Measurements from ENCODE around the gene E2F2.
A peak's percentile ranks its signal among the peaks of the same experiment; 100 is the strongest.

The E2F2 gene

DNA sequence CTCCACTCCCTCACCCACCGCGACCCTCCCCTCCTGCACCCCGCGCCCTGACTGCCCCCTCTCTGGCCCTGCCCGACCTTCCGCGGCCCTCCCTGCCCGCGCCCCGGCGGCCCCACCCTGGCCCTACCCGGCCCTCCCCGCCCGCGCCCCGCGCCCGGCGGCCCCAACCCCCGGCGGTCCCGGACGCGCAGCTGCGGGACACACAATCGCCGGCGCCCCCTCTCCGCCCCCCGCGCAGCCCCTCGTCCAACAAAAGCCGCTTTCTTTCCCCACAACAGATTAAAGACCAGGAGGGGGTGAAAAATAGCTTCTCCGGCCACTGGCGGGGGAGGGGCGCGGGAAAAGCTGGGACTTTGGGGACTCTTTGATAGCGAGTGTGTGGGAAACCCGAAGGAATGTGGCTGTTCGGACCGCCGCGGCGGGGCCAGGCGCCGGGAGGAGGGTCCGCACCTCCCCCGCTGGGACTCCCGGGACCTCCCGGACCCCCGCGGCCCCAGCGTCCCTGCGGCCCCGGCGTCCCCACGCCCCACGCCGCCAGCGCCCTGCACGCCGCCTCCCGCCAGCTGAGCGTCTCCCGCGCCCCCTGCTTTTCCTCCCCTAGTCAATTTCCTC, 37.1 kb upstream of the E2F2 start:
- Histone ChIP-seq H3K27ac (ENCODE audit: insufficient read depth in 1 of 2, low read depth in 1 of 2, low read length in 2 of 2, poor library complexity in 1 of 2, severe bottlenecking in 2 of 2) (peak overlapping the region in 1 of 2 experiments; percentile 54), H3K4me1 (ENCODE audit: control extremely low read depth in 1 of 4, control insufficient read depth in 4 of 4, insufficient read depth in 4 of 4, low read length in 3 of 4) (peaks cover 0 to 18% (median 11%) of the 10 kb centered on the region in 4 experiments), H3K27me3 (replicated peaks in 2 of 5; ENCODE audit: control insufficient read depth in 4 of 5, insufficient read depth in 5 of 5, low read length in 4 of 5) (peaks cover 0 to 77% (median 33%) of the 10 kb centered on the region in 5 experiments), H3K9me3 (ENCODE audit: control extremely low read depth in 1 of 5, control insufficient read depth in 4 of 5, insufficient read depth in 2 of 5, low read depth in 1 of 5, low read length in 4 of 5) (no peaks in the 10 kb centered on the region), H3K36me3 (ENCODE audit: control insufficient read depth in 4 of 4, insufficient read depth in 4 of 4, low read length in 3 of 4) (no peaks in the 10 kb centered on the region), H3K4me3 (ENCODE audit: control insufficient read depth in 1 of 7, extremely low read depth in 1 of 7, insufficient read depth in 4 of 7, low read depth in 2 of 7, low read length in 6 of 7) (peak overlapping the region in 4 of 7 experiments; percentile 40 to 43 (median 41))
- POLR2A ChIA-PET = interaction anchor here (0.6 kb wide), 2 partner anchors 109 to 1928 kb away, joined by 3 to 4 read pairs; no protein-coding TSS in a partner anchor
- CTCF ChIA-PET = interaction anchor here (0.7 to 2.0 kb wide), 3 partner anchors 9 to 891 kb away, joined by 3 to 5 read pairs (median 3); no protein-coding TSS in a partner anchor
- WGBS (ENCODE audit: insufficient coverage) = 2% methylated on average over 28 of the region's 66 CpGs
- no peak for DNase-seq

DNA sequence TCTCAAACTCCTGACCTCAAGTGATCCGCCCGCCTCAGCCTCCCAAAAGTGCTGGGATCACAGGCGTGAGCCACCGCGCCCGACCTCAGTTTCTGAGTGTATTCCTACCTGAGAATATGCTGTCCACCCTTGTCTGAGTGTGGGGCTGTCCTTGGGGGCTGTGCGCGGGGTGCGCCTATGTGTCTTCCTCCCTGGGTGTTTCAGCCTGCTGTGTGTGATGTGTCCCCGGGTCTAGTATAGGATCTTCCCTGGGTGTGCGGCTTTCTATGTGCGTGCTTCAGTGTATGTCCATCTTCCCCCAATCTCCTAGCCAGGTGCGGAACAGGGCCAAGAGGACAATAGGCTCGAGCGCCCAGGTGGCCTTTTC, 36.6 kb upstream of the E2F2 start:
- Histone ChIP-seq H3K36me3 (ENCODE audit: control insufficient read depth in 4 of 4, insufficient read depth in 4 of 4, low read length in 3 of 4) (no peaks in the 10 kb centered on the region), H3K27me3 (replicated peaks in 2 of 5; ENCODE audit: control insufficient read depth in 4 of 5, insufficient read depth in 5 of 5, low read length in 4 of 5) (peaks cover 0 to 79% (median 35%) of the 10 kb centered on the region in 5 experiments), H3K4me3 (ENCODE audit: control insufficient read depth in 1 of 7, extremely low read depth in 1 of 7, insufficient read depth in 4 of 7, low read depth in 2 of 7, low read length in 6 of 7) (peak overlapping the region in 1 of 7 experiments; percentile 3), H3K4me1 (ENCODE audit: control extremely low read depth in 1 of 4, control insufficient read depth in 4 of 4, insufficient read depth in 4 of 4, low read length in 3 of 4) (peaks cover 0 to 18% (median 15%) of the 10 kb centered on the region in 4 experiments), H3K9me3 (ENCODE audit: control extremely low read depth in 1 of 5, control insufficient read depth in 4 of 5, insufficient read depth in 2 of 5, low read depth in 1 of 5, low read length in 4 of 5) (no peaks in the 10 kb centered on the region), H3K27ac (ENCODE audit: insufficient read depth in 1 of 2, low read depth in 1 of 2, low read length in 2 of 2, poor library complexity in 1 of 2, severe bottlenecking in 2 of 2) (no peak overlapping the region)
- DNase-seq = no peak
- CTCF ChIA-PET = interaction anchor here (0.7 to 2.4 kb wide), 4 partner anchors 10 to 891 kb away, joined by 3 to 14 read pairs (median 4); no protein-coding TSS in a partner anchor
- POLR2A ChIA-PET = interaction anchor here (0.6 kb wide), 1 partner anchor 109 kb away, joined by 3 read pairs; no protein-coding TSS in a partner anchor
- 67% methylated on average over 12 of the region's 15 CpGs for WGBS (ENCODE audit: insufficient coverage)

DNA sequence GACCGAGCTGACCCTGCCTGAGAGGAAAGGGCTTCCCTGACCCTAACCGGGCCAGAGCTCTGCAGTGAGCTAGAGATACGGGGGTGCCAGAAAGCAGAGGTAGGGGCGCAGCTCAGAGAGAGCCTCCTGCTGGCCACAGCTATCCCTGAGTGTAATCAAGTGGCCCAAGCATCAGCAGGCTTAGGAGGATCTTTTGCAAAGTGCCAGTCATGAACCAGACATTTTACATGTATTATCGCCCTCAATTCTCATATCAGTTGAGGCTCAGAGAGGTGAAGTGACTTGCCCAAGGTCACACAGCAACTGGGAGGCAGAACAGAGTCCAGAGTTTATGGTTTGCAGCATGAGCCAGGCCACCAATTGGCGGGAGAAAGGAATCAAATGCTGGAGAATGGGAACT, 35.3 kb upstream of the E2F2 start:
- Histone ChIP-seq H3K4me1 (ENCODE audit: control extremely low read depth in 1 of 4, control insufficient read depth in 4 of 4, insufficient read depth in 4 of 4, low read length in 3 of 4) (peaks cover 4 to 30% (median 23%) of the 10 kb centered on the region in 4 experiments), H3K27ac (ENCODE audit: insufficient read depth in 1 of 2, low read depth in 1 of 2, low read length in 2 of 2, poor library complexity in 1 of 2, severe bottlenecking in 2 of 2) (no peak overlapping the region), H3K36me3 (ENCODE audit: control insufficient read depth in 4 of 4, insufficient read depth in 4 of 4, low read length in 3 of 4) (no peaks in the 10 kb centered on the region), H3K27me3 (replicated peaks in 2 of 5; ENCODE audit: control insufficient read depth in 4 of 5, insufficient read depth in 5 of 5, low read length in 4 of 5) (peaks cover 0 to 92% (median 35%) of the 10 kb centered on the region in 5 experiments), H3K4me3 (ENCODE audit: control insufficient read depth in 1 of 7, extremely low read depth in 1 of 7, insufficient read depth in 4 of 7, low read depth in 2 of 7, low read length in 6 of 7) (no peak overlapping the region), H3K9me3 (ENCODE audit: control extremely low read depth in 1 of 5, control insufficient read depth in 4 of 5, insufficient read depth in 2 of 5, low read depth in 1 of 5, low read length in 4 of 5) (no peaks in the 10 kb centered on the region)
- DNase-seq = peak in 1 of 3 donors; percentile 24
- 86% methylated on average over 5 of the region's 6 CpGs for WGBS (ENCODE audit: insufficient coverage)
- ChIA-PET CTCF (interaction anchor here (0.6 to 2.4 kb wide), 4 partner anchors 11 to 93 kb away, joined by 3 to 14 read pairs (median 6); no protein-coding TSS in a partner anchor), POLR2A (no interaction called here)

DNA sequence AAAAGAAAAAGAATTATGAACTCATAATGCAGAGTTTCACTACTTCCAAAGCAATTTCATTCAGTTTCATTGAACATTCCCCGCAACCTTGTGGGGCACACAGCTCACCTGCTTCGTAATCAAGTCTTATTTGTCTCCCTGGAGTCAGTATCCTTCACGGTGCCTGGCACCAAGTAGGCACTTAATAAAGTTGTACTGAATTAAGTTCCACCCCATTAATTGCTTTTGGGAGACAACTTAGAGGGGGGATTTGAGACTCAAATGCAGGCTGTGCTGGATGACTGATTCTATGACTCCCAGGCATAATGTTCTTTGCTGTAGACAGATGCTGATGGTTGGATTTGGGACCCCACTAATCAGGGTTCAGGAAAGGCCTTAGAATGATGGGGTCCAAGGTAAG, 34.7 kb upstream of the E2F2 start:
- POLR2A ChIA-PET = no interaction called here

DNA sequence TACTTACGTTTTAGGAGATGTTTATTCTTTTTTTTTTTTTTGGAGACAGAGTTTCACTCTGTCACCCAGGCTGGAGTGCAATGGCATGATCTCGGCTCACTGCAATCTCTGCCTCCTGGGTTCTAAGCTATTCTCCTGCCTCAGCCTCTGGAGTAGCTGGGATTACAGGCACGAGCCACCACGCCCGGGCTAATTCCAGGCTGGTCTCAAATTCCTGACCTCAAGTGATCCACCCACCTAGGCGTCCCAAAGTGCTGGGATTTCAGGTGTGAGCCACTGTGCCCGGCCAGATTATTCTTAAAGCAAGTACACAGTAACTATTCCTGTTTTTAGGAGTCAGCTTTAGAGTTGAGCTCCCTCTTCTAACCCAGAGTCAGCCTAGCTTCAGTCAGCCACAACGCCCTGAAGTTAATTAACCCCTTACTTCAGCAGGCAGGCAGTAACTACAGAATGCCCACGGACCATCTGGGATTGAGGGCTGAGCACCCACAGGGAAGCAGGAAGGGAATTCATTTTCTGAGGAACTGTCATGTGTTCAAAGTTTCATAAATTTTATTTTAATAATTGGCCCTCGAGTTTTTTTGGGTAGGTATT, 33.6 kb upstream of the E2F2 start:
- ChIA-PET POLR2A (interaction anchor here (0.6 kb wide), 1 partner anchor 12 kb away, joined by 3 read pairs; no protein-coding TSS in a partner anchor), CTCF (interaction anchor here (1.2 to 1.6 kb wide), 2 partner anchors 9 to 12 kb away, joined by 6 to 7 read pairs; no protein-coding TSS in a partner anchor)
- H3K27ac ChIP-seq (ENCODE audit: insufficient read depth in 1 of 2, low read depth in 1 of 2, low read length in 2 of 2, poor library complexity in 1 of 2, severe bottlenecking in 2 of 2) = no peak overlapping the region
- H3K4me1 ChIP-seq (ENCODE audit: control extremely low read depth in 1 of 4, control insufficient read depth in 4 of 4, insufficient read depth in 4 of 4, low read length in 3 of 4) = peaks cover 7 to 46% (median 34%) of the 10 kb centered on the region in 4 experiments
- H3K27me3 ChIP-seq (replicated peaks in 2 of 5; ENCODE audit: control insufficient read depth in 4 of 5, insufficient read depth in 5 of 5, low read length in 4 of 5) = peaks cover 0 to 94% (median 38%) of the 10 kb centered on the region in 5 experiments
- 93% methylated on average over 3 of the region's 10 CpGs for WGBS (ENCODE audit: insufficient coverage)
- no peak overlapping the region for H3K4me3 ChIP-seq (ENCODE audit: control insufficient read depth in 1 of 7, extremely low read depth in 1 of 7, insufficient read depth in 4 of 7, low read depth in 2 of 7, low read length in 6 of 7)
- DNase-seq = no peak
- H3K9me3 ChIP-seq (ENCODE audit: control extremely low read depth in 1 of 5, control insufficient read depth in 4 of 5, insufficient read depth in 2 of 5, low read depth in 1 of 5, low read length in 4 of 5) = no peaks in the 10 kb centered on the region
- H3K36me3 ChIP-seq (ENCODE audit: control insufficient read depth in 4 of 4, insufficient read depth in 4 of 4, low read length in 3 of 4) = no peaks in the 10 kb centered on the region

More for the DNA sequence above, 34.7 kb upstream of the E2F2 start:
- CTCF ChIA-PET = interaction anchor here (0.7 to 2.4 kb wide), 4 partner anchors 10 to 72 kb away, joined by 3 to 14 read pairs (median 6); no protein-coding TSS in a partner anchor
- Histone ChIP-seq H3K27me3 (replicated peaks in 2 of 5; ENCODE audit: control insufficient read depth in 4 of 5, insufficient read depth in 5 of 5, low read length in 4 of 5) (peaks cover 0 to 96% (median 35%) of the 10 kb centered on the region in 5 experiments), H3K9me3 (ENCODE audit: control extremely low read depth in 1 of 5, control insufficient read depth in 4 of 5, insufficient read depth in 2 of 5, low read depth in 1 of 5, low read length in 4 of 5) (no peaks in the 10 kb centered on the region), H3K4me3 (ENCODE audit: control insufficient read depth in 1 of 7, extremely low read depth in 1 of 7, insufficient read depth in 4 of 7, low read depth in 2 of 7, low read length in 6 of 7) (no peak overlapping the region), H3K4me1 (ENCODE audit: control extremely low read depth in 1 of 4, control insufficient read depth in 4 of 4, insufficient read depth in 4 of 4, low read length in 3 of 4) (peaks cover 7 to 35% (median 25%) of the 10 kb centered on the region in 4 experiments), H3K36me3 (ENCODE audit: control insufficient read depth in 4 of 4, insufficient read depth in 4 of 4, low read length in 3 of 4) (no peaks in the 10 kb centered on the region), H3K27ac (ENCODE audit: insufficient read depth in 1 of 2, low read depth in 1 of 2, low read length in 2 of 2, poor library complexity in 1 of 2, severe bottlenecking in 2 of 2) (no peak overlapping the region)
- WGBS (ENCODE audit: insufficient coverage) = 100% methylated on average over 3 of the region's 3 CpGs
- no peak for DNase-seq

DNA sequence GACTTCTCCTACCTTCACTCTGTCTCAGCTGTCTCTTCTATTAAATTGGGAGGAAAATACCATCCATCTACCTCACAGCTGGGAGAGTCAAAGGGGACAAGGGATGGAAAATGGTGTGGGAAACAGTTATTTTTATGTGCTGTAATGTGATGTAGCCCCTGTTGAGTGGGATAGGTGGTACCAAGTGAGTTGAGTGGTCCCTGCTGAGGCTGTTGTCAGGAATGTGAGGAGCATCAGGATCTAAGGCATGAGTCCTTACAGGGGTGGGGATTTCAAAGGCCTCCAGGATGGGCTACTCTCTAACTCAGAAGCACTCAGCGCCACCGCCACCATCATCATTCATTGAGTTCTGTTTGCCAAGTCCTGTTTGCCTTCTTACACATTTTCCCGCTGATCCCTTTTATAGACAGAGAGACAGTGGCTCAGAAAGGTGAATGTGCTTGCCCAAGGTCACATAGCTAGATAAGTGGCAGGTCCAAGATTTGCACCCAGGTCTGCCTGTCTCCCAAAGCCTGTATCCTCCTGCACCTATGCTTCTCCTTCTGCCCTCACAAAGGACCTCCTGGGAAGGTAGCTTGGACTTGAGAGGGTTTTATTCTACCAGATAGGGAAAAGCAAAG, 32.8 kb upstream of the E2F2 start:
- POLR2A ChIA-PET = interaction anchor here (0.6 kb wide), 1 partner anchor 11 kb away, joined by 3 read pairs; no protein-coding TSS in a partner anchor
- WGBS (ENCODE audit: insufficient coverage) = 94% methylated on average over 3 of the region's 3 CpGs
- H3K27ac ChIP-seq (ENCODE audit: insufficient read depth in 1 of 2, low read depth in 1 of 2, low read length in 2 of 2, poor library complexity in 1 of 2, severe bottlenecking in 2 of 2) = no peak overlapping the region

More for the DNA sequence above, 32.8 kb upstream of the E2F2 start:
- no peak overlapping the region for H3K4me3 ChIP-seq (ENCODE audit: control insufficient read depth in 1 of 7, extremely low read depth in 1 of 7, insufficient read depth in 4 of 7, low read depth in 2 of 7, low read length in 6 of 7)
- DNase-seq = no peak
- no peaks in the 10 kb centered on the region for H3K9me3 ChIP-seq (ENCODE audit: control extremely low read depth in 1 of 5, control insufficient read depth in 4 of 5, insufficient read depth in 2 of 5, low read depth in 1 of 5, low read length in 4 of 5)
- H3K4me1 ChIP-seq (ENCODE audit: control extremely low read depth in 1 of 4, control insufficient read depth in 4 of 4, insufficient read depth in 4 of 4, low read length in 3 of 4) = peaks cover 7 to 52% (median 40%) of the 10 kb centered on the region in 4 experiments
- H3K27me3 ChIP-seq (replicated peaks in 2 of 5; ENCODE audit: control insufficient read depth in 4 of 5, insufficient read depth in 5 of 5, low read length in 4 of 5) = peaks cover 0 to 91% (median 31%) of the 10 kb centered on the region in 5 experiments
- H3K36me3 ChIP-seq (ENCODE audit: control insufficient read depth in 4 of 4, insufficient read depth in 4 of 4, low read length in 3 of 4) = no peaks in the 10 kb centered on the region
- CTCF ChIA-PET = interaction anchor here (1.2 to 25.1 kb wide), 3 partner anchors 8 to 70 kb away, joined by 6 to 405 read pairs (median 7); no protein-coding TSS in a partner anchor
